ENCODE results near the gene HOXA3. TPM values are rescaled to one million over a fixed set of nuclear protein-coding genes. Genes with fewer than 3 reads are reported as not detected.

The HOXA3 gene
- total RNA-seq, 1 donor from 2014 or later, result not detected

DNA sequence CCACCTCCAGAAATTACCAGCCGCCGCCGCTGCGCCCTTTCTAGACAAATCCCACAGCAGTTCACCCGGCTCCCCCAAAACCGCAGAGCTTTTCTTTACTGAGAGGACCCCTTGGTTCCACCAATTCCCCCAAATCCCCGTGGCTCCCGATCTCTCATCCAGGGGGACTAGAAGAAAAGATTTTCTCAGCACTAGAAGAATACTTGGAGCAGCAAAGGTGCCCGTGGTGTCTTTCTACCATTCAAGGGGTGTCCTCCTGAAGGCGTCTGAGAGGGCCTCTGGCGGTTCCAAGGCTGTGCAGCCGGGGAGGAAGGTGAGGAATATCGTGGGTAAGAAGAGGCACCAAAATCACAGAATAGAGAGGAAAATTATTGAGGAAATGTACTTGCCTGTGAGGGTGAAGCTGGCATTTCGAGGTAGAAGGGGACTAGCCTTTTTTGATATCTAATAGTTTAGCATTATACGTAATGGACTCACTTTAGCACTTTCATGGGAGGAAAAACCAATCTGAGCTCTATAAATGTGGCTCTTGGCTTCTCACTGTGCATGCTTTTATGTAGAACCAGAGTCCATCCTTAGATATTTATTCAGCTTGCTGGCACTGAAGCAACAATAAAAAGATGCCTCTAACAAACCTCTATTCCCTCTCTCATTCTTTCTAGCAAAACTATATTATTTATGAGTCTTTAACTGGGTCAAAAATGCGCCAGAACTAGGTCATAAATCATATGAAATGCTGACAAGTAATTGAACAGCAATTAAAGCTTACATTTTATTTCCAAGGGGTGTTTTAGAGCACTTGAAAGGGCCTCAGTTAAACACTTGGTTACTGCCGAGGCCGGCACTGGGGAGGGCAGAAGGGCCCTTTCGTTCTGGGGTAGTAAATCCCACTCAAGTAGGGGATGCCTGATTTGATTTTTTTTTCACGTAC lies 36.1 kb downstream of the HOXA3 start:
- Mint-ChIP-seq H3K27ac (no peak overlapping the region), H3K36me3 (ENCODE audit: low read depth) (no peaks in the 10 kb centered on the region), H3K9me3 (no peaks in the 10 kb centered on the region), H3K4me1 (no peaks in the 10 kb centered on the region), H3K27me3 (peaks cover 5% of the 10 kb centered on the region), H3K4me3 (no peak overlapping the region)
- no peak for DNase-seq
- intact Hi-C loops (cut with micrococcal nuclease), result no loop called here

DNA sequence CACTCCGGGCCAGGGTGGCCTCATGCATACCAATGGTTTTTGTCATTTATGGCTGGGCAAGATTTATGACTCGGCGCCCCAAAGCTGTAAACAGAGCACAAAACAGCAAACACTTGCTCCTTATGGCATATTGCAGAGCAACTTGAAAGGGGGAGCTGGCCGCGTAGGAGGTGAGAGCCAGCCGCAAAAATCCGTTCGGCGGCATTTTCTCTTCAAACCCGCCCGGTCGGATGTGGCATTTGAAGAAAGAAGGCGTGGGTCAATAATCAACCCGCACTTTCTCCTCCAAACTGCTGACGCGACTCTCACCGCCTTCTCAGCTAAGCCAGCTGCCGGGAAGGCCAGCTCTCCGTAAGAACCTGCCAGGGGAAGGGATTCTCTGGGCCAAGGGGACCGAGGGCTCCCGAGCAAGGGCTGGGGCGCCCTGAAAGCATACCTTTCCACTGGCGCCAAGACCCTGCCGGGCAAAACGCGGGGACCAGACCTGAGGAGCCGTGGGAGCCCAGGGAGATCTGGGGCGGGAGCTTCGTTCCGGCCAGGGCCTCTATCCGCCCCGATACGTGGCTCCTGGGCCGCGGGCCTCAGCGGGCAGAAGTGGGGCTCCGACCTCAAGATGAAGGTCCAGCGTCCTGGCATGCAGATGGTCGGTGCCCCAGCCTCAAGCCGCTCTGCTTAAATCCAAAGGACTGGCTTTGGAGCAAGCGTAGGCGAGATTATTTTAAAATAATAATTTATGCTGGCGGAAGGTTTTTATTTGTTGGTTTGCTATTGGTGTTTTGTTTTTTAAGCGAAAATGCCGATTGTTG lies 37.0 kb downstream of the HOXA3 start:
- Mint-ChIP-seq H3K36me3 (ENCODE audit: low read depth) (no peaks in the 10 kb centered on the region), H3K9me3 (no peaks in the 10 kb centered on the region), H3K27ac (no peak overlapping the region), H3K4me1 (no peaks in the 10 kb centered on the region), H3K27me3 (peaks cover 5% of the 10 kb centered on the region), H3K4me3 (no peak overlapping the region)
- intact Hi-C loops (cut with micrococcal nuclease), result no loop called here
- no peak for DNase-seq

DNA sequence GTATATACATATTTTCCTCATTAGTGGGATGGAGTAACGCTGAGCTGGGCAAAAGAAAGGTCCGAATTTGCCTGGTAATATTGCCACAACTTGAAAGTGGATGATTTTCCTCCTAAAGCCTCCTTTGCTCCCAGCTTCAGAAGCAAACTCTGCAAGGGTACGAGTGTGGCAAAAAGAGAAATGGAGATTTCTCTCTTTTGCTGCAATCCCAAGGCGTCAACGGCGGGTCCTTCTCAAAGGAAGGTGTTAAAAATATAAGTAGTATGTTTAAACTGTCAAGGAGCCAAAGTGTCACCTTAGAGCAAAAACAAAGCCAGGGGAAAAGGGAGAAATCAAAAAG lies 37.5 kb downstream of the HOXA3 start:
- no peaks in the 10 kb centered on the region for H3K9me3 Mint-ChIP-seq
- intact Hi-C loops (cut with micrococcal nuclease), result no loop called here
- DNase-seq, result no peak
- H3K27me3 Mint-ChIP-seq, result peaks cover 5% of the 10 kb centered on the region
- no peaks in the 10 kb centered on the region for H3K36me3 Mint-ChIP-seq (ENCODE audit: low read depth)
- H3K27ac Mint-ChIP-seq, result no peak overlapping the region
- H3K4me1 Mint-ChIP-seq, result no peaks in the 10 kb centered on the region
- H3K4me3 Mint-ChIP-seq, result no peak overlapping the region

DNA sequence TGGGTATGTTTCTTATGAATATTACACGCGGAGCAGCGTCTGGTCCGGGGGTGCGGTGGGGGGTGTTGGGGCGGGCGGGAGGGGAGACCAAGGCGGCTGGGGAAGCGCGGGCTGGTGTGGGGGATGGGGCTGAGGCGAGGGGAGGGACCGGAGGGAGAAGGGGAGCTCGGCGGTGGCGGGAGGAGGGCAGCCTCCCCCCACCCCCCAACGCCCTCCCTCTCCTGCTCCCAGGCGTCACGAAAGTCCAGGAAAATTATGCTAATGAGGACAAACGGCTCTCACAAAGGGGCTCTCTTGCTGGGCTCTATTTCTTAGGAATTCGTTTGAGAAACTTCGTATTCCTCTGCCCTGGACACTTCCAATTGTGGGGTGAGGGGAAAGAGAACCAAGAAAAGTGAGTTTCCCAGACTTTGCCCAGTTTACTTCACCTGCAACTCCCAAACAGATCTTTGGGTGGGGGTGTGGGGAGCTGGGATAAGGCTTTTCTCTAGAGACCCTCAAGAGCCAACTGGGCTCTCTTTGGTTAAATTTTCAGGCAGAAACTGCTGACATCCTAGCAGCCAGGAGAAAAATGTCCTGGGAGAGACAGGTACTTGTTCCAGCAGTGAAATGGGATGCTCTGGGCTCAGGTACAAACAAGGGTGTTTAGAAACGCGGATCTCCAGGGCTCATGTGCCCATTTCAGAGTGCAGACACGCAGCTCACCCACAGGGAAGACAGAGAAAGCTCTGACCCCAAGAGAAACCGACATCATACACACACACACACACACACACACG lies 38.2 kb downstream of the HOXA3 start:
- H3K4me1 Mint-ChIP-seq, result no peaks in the 10 kb centered on the region
- H3K9me3 Mint-ChIP-seq, result no peaks in the 10 kb centered on the region
- H3K27ac Mint-ChIP-seq, result no peak overlapping the region
- H3K36me3 Mint-ChIP-seq (ENCODE audit: low read depth), result no peaks in the 10 kb centered on the region
- intact Hi-C loops (cut with micrococcal nuclease), result no loop called here
- no peak for DNase-seq
- peaks cover 5% of the 10 kb centered on the region for H3K27me3 Mint-ChIP-seq
- no peak overlapping the region for H3K4me3 Mint-ChIP-seq

DNA sequence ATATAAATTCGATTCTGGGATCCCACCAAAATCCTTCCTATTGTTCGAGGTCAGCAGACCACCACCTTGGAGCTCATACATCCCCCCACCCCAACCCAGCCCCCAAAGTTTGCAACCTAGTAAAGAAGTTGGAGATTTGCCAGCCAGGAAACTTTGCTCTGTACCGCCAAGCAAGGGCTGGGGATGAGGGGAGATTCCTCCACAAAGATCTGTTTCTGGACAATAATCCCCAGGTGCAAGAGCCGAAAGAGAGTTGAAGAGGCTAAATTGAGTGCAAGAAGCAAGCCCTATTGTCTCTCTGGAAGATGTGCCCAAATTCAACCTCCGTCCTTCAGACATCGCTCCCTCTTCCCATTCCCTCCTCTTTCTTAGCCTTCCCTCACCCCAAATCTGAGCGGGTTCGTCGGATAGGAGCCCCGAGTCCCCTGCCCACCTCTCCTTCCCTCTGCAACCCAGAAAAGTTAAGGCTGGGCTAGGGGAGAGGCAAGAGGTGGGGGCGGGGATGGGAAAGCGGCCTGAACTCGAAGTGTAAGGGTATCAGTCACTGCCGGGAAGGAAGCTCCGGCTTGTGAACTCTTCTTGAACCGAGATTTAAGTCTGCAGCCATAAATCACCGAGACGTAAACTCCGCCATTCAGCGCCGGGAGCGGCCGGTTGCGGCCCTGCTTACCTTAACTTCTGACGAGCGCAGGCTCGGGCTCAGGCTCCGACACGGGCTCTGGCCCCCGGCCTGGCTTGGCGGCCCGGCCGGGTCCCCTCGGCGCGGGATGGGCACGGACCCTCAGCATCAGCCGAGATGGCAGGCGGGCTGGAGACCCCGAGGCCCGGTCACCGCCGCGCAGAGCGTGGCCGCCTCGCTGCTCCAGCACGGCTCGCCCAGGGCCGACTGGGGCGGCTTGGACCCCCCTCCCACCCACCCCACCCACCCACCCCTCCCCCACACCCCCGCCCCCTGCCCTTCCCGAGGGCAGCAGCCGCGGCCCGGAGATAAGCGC lies 39.1 kb downstream of the HOXA3 start:
- Mint-ChIP-seq H3K4me1 (no peaks in the 10 kb centered on the region), H3K9me3 (no peaks in the 10 kb centered on the region), H3K27ac (no peak overlapping the region), H3K27me3 (peaks cover 5% of the 10 kb centered on the region), H3K4me3 (no peak overlapping the region), H3K36me3 (ENCODE audit: low read depth) (no peaks in the 10 kb centered on the region)
- DNase-seq, result no peak
- intact Hi-C loops (cut with micrococcal nuclease), result no loop called here

DNA sequence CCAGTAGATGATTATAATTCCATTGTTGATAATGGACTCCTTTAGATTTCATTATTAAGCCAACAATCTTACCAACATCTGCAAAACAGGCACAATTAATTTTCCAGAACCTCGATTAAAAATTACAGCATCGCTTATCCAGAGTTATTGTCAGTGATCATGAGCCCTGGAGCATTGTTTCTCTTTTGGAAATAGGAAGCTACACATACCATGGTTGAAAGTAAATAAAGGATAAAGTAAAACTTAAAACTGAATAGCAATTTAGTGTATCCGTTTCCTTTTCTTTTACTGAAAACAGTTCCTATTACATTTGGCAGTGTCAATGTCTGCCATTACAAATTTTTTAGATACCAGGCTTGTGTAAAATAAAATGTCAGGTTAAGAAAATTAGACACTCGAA lies 40.0 kb downstream of the HOXA3 start:
- Mint-ChIP-seq H3K27ac (no peak overlapping the region), H3K27me3 (peaks cover 5% of the 10 kb centered on the region), H3K4me3 (no peak overlapping the region), H3K4me1 (no peaks in the 10 kb centered on the region), H3K36me3 (ENCODE audit: low read depth) (no peaks in the 10 kb centered on the region), H3K9me3 (no peaks in the 10 kb centered on the region)
- intact Hi-C loops (cut with micrococcal nuclease), result no loop called here
- DNase-seq, result no peak

DNA sequence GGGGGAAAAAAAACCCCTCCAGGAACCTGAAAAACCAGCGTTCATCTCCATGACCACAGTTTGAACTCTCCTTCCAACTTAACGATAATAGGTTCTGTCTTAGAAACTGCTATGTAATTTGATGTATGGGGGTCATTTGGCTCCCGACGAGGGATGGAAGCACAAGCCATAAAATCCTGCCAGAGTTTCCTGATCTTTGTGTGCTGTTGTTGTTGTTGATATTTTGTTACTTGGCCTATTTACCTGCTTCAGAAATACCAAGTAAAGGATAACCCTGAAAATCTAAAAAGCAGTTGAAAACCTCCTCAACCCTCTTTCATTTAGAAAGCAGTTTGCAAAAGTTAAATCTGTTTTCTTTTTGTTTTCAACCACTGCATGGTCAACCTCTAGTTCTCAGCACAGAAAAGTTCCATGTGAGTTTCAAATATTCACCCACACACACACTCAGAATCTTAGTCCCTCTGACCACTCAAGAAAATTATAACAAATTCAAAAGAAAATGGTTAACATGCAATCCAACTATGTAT lies 40.6 kb downstream of the HOXA3 start:
- no peaks in the 10 kb centered on the region for H3K4me1 Mint-ChIP-seq
- no peaks in the 10 kb centered on the region for H3K9me3 Mint-ChIP-seq
- intact Hi-C loops (cut with micrococcal nuclease), result no loop called here
- DNase-seq, result no peak
- H3K27ac Mint-ChIP-seq, result no peak overlapping the region
- no peaks in the 10 kb centered on the region for H3K36me3 Mint-ChIP-seq (ENCODE audit: low read depth)
- H3K27me3 Mint-ChIP-seq, result peaks cover 5% of the 10 kb centered on the region
- no peak overlapping the region for H3K4me3 Mint-ChIP-seq

DNA sequence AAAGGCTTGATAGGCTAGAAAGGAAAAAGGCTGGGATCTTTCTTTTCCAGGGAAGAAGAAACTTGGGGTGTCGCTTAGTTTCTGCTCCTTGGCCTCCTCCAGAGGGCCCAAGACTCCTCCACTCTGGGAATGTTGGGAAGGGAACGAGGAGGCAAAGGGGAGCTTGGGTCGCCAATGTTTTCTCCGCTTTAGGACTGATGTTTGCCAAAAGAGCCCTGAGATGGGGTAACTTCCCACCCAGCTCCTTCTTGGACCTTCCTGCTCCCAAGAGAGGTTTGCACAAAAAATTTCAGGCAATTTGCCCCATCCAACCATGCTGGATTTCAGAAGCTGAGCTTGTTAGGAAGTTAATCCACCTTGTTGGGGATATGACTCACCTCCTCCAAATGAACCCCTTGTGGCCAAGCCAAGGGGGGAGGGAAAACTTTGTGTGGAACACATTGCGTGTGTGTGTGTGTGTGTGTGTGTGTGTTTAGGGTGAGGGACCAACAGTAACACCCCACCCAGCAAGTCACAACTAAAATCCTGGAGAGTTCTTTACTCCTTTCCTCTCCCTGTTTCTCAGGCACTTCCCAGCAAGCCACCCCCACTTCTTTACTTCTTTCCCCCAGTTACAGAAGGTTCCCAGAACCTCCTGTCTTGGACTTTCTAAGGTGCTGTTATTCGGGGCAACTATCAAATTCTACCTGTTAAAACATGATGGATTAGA lies 41.2 kb downstream of the HOXA3 start:
- Mint-ChIP-seq H3K27me3 (peaks cover 5% of the 10 kb centered on the region), H3K9me3 (no peaks in the 10 kb centered on the region)

DNA sequence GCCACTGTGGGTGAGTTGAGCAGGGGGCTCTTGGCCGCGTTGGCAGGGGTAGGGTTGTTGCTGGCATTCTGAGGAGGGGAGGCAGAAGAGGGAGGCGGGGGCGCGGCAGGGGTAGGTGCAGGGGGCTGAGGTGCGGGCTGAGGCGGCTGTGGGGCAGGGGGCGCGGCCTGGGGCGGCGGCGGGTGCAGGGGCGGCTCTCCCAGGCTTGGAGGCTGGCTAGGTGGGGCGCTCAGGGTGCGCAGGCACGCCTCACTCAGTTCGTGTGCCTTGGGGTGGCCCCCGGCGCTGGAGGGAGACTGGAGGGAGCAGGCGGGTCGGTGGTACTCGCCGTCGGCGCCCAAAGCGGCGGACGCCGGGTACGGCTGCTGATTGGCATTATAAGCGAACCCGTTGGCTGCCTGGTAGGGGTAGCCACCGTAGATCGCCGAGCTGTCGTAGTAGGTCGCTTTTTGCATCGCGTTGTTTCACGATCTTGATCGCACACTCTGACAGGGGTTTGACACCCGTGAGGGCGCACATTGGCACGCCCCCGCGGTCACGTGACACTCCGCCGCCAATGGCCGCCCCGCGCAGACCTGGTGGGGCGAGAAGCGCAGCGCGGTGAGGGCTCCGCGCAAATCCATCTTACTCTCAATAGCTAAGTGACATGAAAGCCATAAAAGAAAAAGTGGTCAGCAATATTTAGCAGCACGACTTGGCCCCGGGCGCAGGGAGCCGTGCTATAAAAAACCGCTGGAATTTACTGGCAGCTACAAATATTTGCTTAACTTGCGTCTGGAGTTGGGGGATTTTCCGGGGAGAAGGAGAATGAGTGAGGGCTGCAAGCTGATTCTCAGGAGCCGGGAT lies 42.0 kb downstream of the HOXA3 start:
- Mint-ChIP-seq H3K4me1 (no peaks in the 10 kb centered on the region), H3K9me3 (no peaks in the 10 kb centered on the region), H3K27me3 (peaks cover 10% of the 10 kb centered on the region), H3K27ac (no peak overlapping the region), H3K4me3 (no peak overlapping the region), H3K36me3 (ENCODE audit: low read depth) (no peaks in the 10 kb centered on the region)
- intact Hi-C loops (cut with micrococcal nuclease), result no loop called here
- DNase-seq, result no peak

More for the DNA sequence above, 41.2 kb downstream of the HOXA3 start:
- Mint-ChIP-seq H3K4me3 (no peak overlapping the region), H3K4me1 (no peaks in the 10 kb centered on the region), H3K36me3 (ENCODE audit: low read depth) (no peaks in the 10 kb centered on the region), H3K27ac (no peak overlapping the region)
- intact Hi-C loops (cut with micrococcal nuclease), result no loop called here
- no peak for DNase-seq

DNA sequence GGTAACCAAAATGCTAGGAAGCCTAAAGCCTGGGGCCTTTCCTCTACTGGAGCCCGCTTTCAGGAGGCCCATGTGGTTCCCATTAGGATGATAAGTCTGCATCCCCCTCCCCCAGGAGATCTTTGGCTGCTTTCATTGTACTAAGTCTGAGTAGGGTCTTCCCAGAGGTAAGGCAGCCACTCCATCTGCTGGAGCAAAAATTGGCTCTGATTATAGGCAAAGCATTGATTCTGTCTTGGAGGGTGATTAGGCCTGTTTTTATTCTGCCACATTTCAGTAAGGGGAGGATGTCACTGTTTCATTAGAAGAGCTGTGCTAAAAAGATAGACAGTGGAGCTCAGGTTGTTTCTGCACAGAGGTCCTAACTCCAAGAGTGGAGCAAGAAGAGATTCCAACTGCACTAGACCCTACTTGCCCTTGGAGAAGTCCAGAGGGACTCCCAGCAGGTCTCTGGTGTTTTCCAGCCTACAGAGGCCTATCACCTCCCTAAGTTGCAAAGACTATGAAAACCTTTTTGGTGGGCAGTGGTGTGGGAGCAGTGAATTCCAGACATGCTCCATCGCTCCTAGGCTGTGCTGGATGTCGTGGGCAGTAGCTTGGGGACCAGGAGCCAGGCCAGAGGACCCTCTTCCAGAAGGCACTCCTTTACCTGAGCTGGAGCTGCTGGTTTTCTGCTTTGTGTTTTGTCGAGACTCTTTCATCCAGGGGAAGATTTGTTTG lies 42.8 kb downstream of the HOXA3 start:
- Mint-ChIP-seq H3K9me3 (no peaks in the 10 kb centered on the region), H3K27ac (no peak overlapping the region), H3K36me3 (ENCODE audit: low read depth) (no peaks in the 10 kb centered on the region), H3K4me3 (no peak overlapping the region), H3K4me1 (no peaks in the 10 kb centered on the region), H3K27me3 (peaks cover 18% of the 10 kb centered on the region)
- no peak for DNase-seq
- intact Hi-C loops (cut with micrococcal nuclease), result no loop called here

DNA sequence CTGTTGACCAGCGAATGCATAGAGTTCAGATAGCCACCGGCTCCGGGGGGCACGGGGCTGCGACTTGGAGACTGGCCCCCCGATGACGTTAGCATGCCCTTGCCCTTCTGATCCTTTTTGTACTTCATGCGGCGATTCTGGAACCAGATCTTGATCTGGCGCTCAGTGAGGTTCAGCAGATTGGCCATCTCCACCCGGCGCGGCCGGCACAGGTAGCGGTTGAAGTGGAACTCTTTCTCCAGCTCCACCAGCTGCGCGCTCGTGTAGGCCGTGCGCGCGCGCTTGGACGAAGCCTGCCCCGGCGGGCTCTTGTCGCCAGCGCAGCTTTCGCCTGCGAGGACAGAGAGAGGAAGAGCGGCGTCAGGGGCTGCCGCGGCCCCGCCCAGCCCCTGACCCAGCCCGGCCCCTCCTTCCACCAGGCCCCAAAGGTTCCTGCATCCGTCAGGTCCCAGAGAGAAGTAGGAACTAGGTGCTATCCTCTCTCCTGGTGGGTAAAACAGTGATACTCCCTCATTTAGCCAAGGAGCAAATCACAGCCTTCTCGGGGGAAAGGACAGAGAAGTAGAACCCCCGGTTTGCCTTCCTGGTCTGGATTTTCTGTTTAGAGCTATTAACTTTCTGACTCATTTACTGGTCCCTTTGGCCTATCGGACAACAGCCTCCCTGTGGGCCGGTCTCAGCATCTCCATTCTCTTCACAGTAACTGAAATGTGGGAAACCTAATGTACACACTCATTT lies 43.8 kb downstream of the HOXA3 start:
- no peak overlapping the region for H3K27ac Mint-ChIP-seq
- intact Hi-C loops (cut with micrococcal nuclease), result no loop called here
- no peaks in the 10 kb centered on the region for H3K9me3 Mint-ChIP-seq
- DNase-seq, result no peak
- no peaks in the 10 kb centered on the region for H3K4me1 Mint-ChIP-seq
- H3K27me3 Mint-ChIP-seq, result peaks cover 28% of the 10 kb centered on the region
- no peak overlapping the region for H3K4me3 Mint-ChIP-seq
- H3K36me3 Mint-ChIP-seq (ENCODE audit: low read depth), result no peaks in the 10 kb centered on the region

All from activated CD4-positive, alpha-beta T cell treated with anti-CD3 and anti-CD28 coated beads, Interleukin-2, amount 10 ng/mL, durations not matched to agents 24 days and 14 days (primary cell).